ENCODE results near the gene AIG1. TPM values are rescaled to one million over a fixed set of nuclear protein-coding genes. Genes with fewer than 3 reads are reported as not detected.

The AIG1 gene
- total RNA-seq, 2 experiments from 2014 or later, result 0.40 to 0.85 TPM

- no peak overlapping the region for H3K4me3 ChIP-seq (ENCODE audit: low read depth, low read length, poor library complexity, severe bottlenecking)
- POLR2A ChIA-PET, result no interaction called here
These were observed 3.6 kb downstream of the AIG1 start for GRCh38 chr6:143064271-143064670.

DNA sequence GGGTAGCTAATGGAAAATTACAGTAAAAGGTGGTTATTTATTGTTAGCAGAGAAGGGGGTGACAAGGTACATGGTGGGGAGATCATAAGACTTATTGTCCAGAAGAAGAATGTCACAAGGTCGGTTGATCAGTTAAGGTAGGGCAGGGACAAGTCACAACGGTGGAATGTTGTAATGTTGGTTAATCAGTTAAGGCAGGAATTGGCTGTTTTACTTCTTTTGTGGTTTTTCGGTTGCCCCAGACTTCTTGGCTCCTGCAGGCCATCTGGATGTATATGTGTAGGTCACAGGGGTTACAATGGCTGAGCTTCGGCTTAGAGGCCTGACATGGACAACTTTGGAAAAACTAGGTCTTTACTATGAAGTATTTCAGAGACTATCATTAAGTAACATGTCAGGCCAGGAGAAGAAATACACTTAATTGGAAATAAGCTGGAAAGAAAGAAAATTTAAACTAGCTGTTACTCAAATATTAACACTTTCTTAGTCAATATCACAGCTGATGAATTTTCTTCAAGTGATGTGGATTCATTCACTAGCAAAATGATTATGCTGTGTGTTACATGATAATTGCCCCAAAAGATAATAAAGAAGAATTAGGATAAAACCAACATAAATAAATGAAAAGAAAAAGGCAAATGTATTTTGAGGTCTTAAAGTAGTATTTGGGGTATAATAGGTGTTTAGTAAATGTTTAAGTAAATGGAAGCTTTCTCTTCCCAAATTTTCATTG, 4.4 kb downstream of the AIG1 start:
- no peaks in the 10 kb centered on the region for H3K36me3 ChIP-seq (ENCODE audit: insufficient read depth, low read length)
- no peaks in the 10 kb centered on the region for H3K79me2 ChIP-seq (ENCODE audit: insufficient read depth, low read depth, low read length)
- TF ChIP-seq EZH2phosphoT487 (IDR thresholded peaks at IDR 0.05; ENCODE audit: borderline replicate concordance, low read depth, low read length), result no peak
- TF ChIP-seq, protein P1, sequence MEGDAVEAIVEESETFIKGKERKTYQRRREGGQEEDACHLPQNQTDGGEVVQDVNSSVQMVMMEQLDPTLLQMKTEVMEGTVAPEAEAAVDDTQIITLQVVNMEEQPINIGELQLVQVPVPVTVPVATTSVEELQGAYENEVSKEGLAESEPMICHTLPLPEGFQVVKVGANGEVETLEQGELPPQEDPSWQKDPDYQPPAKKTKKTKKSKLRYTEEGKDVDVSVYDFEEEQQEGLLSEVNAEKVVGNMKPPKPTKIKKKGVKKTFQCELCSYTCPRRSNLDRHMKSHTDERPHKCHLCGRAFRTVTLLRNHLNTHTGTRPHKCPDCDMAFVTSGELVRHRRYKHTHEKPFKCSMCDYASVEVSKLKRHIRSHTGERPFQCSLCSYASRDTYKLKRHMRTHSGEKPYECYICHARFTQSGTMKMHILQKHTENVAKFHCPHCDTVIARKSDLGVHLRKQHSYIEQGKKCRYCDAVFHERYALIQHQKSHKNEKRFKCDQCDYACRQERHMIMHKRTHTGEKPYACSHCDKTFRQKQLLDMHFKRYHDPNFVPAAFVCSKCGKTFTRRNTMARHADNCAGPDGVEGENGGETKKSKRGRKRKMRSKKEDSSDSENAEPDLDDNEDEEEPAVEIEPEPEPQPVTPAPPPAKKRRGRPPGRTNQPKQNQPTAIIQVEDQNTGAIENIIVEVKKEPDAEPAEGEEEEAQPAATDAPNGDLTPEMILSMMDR (conservative IDR thresholded peaks at IDR 0.05; ENCODE audit: low read length), result no peak
- CTCF ChIA-PET (ENCODE audit: unreplicated experiment), result no interaction called here
- H2AFZ ChIP-seq (ENCODE audit: low read length), result no peak overlapping the region
- peaks cover 13% of the 10 kb centered on the region for H3K4me1 ChIP-seq (ENCODE audit: insufficient read depth, low read length, poor library complexity, severe bottlenecking)
- H4K20me1 ChIP-seq (ENCODE audit: insufficient read depth, low read length), result no peaks in the 10 kb centered on the region
- H3K4me3 ChIP-seq (ENCODE audit: low read depth, low read length, poor library complexity, severe bottlenecking), result no peak overlapping the region
- H3K9me2 ChIP-seq (ENCODE audit: insufficient read depth, low read length), result no peaks in the 10 kb centered on the region
- H3K9me3 ChIP-seq (ENCODE audit: low read length), result no peaks in the 10 kb centered on the region
- BruUV-seq (replicated peaks), result no TSS peak
- no peak overlapping the region for H3K4me2 ChIP-seq (ENCODE audit: low read length)
- H3K27ac ChIP-seq (ENCODE audit: low read depth, low read length, poor library complexity, severe bottlenecking), result no peak overlapping the region
- DNase-seq (ENCODE audit: low spot score), result no peak
- POLR2A ChIA-PET, result no interaction called here
- intact Hi-C loops (cut with micrococcal nuclease; ENCODE audit: unreplicated experiment), result no loop called here

More at GRCh38 chr6:143064271-143064670, 3.6 kb downstream of the AIG1 start:
- H3K4me1 ChIP-seq (ENCODE audit: insufficient read depth, low read length, poor library complexity, severe bottlenecking), result peaks cover 21% of the 10 kb centered on the region
- no peaks in the 10 kb centered on the region for H3K36me3 ChIP-seq (ENCODE audit: insufficient read depth, low read length)
- TF ChIP-seq, protein P1 (conservative IDR thresholded peaks at IDR 0.05; ENCODE audit: low read length), result no peak
- TF ChIP-seq EZH2phosphoT487 (IDR thresholded peaks at IDR 0.05; ENCODE audit: borderline replicate concordance, low read depth, low read length), result no peak
- no peak for DNase-seq (ENCODE audit: low spot score)
- no peaks in the 10 kb centered on the region for H3K79me2 ChIP-seq (ENCODE audit: insufficient read depth, low read depth, low read length)
- H4K20me1 ChIP-seq (ENCODE audit: insufficient read depth, low read length), result no peaks in the 10 kb centered on the region
- H3K4me2 ChIP-seq (ENCODE audit: low read length), result no peak overlapping the region
- no peaks in the 10 kb centered on the region for H3K9me3 ChIP-seq (ENCODE audit: low read length)
- H3K27ac ChIP-seq (ENCODE audit: low read depth, low read length, poor library complexity, severe bottlenecking), result no peak overlapping the region
- no peak overlapping the region for H2AFZ ChIP-seq (ENCODE audit: low read length)
- BruUV-seq (replicated peaks), result no TSS peak
- H3K9me2 ChIP-seq (ENCODE audit: insufficient read depth, low read length), result no peaks in the 10 kb centered on the region
- intact Hi-C loops (cut with micrococcal nuclease; ENCODE audit: unreplicated experiment), result no loop called here
- CTCF ChIA-PET (ENCODE audit: unreplicated experiment), result no interaction called here

DNA sequence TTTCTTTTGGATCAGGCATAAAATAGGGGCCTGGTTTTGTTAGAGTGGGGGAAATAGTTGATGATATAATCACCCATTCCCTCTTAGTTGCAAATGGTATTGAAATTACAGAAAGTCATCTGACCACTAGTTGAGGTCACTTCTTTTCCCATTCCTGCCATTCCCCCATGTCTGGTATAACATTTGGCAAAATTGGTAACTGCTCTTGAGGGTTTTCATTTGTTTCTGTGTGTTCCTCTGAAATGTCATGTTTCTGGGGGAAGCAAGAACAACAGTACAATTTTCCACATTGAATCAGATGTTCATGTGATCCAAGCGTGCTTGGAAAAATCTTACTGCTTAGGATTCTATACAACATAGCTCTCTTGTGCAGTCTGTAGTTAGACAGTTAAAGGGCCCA, 7.3 kb downstream of the AIG1 start:
- intact Hi-C loops (cut with micrococcal nuclease; ENCODE audit: unreplicated experiment), result no loop called here
- POLR2A ChIA-PET, result no interaction called here
- CTCF ChIA-PET (ENCODE audit: unreplicated experiment), result no interaction called here

More for the DNA sequence above, 7.3 kb downstream of the AIG1 start:
- Histone ChIP-seq H3K4me2 (ENCODE audit: low read length) (no peak overlapping the region), H4K20me1 (ENCODE audit: insufficient read depth, low read length) (no peaks in the 10 kb centered on the region), H3K4me3 (ENCODE audit: low read depth, low read length, poor library complexity, severe bottlenecking) (no peak overlapping the region), H3K9me2 (ENCODE audit: insufficient read depth, low read length) (no peaks in the 10 kb centered on the region), H3K79me2 (ENCODE audit: insufficient read depth, low read depth, low read length) (no peaks in the 10 kb centered on the region), H3K9me3 (ENCODE audit: low read length) (no peaks in the 10 kb centered on the region), H3K27ac (ENCODE audit: low read depth, low read length, poor library complexity, severe bottlenecking) (no peak overlapping the region), H2AFZ (ENCODE audit: low read length) (no peak overlapping the region), H3K4me1 (ENCODE audit: insufficient read depth, low read length, poor library complexity, severe bottlenecking) (no peaks in the 10 kb centered on the region), H3K36me3 (ENCODE audit: insufficient read depth, low read length) (no peaks in the 10 kb centered on the region)
- TF ChIP-seq, protein P1 (conservative IDR thresholded peaks at IDR 0.05; ENCODE audit: low read length), result no peak
- TF ChIP-seq EZH2phosphoT487 (IDR thresholded peaks at IDR 0.05; ENCODE audit: borderline replicate concordance, low read depth, low read length), result no peak
- no peak for DNase-seq (ENCODE audit: low spot score)
- no TSS peak for BruUV-seq (replicated peaks)
